GM19467 (cell line): ENCODE measurements around the gene TRIM33.
"Not testable (repeated sequence)": the region's sequence is repeated elsewhere in the genome, so short reads cannot be mapped to it uniquely, and the experiment has no call there.

Experiments used
- ATAC-seq: cut with Tn5 transposase; IDR thresholded peaks from one replicate; pipeline ENCODE4 v1.9.1; 2021; ENCODE audit warnings: mild to moderate bottlenecking, moderate library complexity; ENCODE audit not compliant: unreplicated experiment

Gene TRIM33

DNA sequence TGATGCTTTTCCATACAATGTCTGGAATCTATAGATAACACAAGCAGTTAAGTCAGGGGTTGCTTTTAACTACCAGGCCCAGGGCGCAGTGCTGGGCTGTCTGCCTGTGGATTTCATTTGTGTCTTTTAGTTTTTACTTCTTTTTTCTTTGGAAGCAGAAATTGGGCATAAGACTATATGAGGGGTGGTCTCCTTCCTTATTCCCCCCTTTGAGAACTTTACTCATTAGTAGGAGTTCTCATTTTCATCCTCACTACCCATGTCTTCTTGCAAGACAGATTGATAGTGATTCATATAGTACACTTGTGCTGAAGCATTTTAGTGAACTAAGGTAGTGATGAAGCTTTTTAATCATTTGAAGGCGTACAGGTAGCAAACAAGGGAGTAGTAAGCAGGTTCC is 147.8 kb downstream of the TRIM33 start:
- not testable (repeated sequence) for ATAC-seq

- no peak for ATAC-seq
Observed at GRCh38 chr1:114359791-114360190, 151.2 kb downstream of the TRIM33 start.

DNA sequence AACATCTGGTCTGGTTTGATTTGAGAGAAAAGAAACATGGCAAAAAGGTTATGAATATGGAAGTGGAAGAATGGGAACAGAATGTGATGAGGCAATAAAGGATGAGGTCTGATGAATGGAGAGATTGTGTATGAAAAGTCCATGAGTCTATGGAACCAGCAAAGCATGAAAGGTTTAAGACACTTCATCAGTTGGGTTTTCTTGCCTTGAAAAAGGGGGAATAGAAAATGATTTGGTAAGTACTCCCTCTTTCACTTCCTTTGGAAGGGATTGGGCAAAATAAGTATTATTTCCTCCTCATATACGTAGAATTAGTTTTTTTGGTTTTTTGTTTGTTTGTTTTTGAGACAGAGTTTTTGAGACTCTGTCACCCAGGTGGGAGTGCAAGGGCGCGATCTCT is 155.8 kb downstream of the TRIM33 start:
- ATAC-seq: no peak

GRCh38 chr1:114353262-114353661 is 157.7 kb downstream of the TRIM33 start:
- no peak for ATAC-seq

GRCh38 chr1:114352797-114353196 is 158.2 kb downstream of the TRIM33 start:
- ATAC-seq: no peak

- no peak for ATAC-seq
Observed at GRCh38 chr1:114350731-114351445, 160.1 kb downstream of the TRIM33 start.

- no peak for ATAC-seq
Observed at GRCh38 chr1:114349891-114350605, 161.0 kb downstream of the TRIM33 start.

- no peak for ATAC-seq
Observed at GRCh38 chr1:114347431-114348209, 163.4 kb downstream of the TRIM33 start.

DNA sequence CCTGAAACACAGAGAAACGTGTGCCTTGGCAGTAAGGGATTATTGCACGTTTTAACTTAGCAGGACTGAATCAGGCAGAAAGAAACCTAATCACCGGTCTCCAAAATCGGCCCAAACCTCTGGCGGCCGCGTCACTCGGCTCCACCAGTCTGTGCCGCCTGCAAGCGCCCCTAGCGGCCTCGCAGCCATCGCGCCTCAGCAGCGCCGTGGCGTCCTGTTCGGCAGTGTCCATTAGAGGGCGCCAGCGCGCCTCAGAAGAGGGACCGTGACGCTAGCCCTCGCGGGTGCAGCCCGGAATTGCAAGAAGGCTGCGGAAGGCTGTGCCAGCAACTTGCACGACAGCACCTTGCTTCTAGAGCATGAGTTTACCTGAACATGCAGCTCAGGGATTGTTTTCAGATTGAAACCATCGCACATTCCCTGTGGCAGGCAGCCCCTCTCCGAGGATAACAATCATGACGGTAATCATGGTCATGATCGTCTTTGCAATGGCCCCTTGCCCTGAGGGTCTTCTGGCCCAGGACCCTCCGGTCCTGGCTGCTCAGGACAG is 164.4 kb downstream of the TRIM33 start:
- ATAC-seq: peak; percentile 99

DNA sequence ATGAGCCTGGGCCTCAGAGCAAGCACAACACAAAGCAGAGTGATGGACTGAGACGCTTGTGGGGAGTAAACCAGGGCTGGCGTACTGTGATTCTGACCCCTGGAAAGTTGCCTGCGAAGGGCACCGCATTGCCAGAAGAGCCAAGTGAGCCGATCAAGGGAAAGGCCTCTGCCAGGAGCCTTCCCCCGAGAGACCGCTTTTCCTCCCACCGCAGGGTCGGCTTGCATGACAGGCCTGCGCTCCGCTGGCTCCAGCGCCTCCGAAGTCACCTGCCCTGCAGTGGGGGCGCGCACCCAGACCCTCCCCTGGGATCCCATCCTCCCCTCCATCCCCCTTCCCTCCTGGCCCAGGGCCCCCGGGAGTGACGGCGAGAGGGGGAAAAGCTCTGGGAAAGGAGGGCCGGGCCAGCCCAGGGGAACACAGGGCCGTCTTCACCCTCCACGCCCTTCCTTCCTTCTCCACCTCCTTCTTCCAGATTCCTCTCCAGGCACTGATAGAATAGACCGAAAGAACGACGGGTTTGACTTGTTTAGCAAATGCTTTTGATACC is 165.0 kb downstream of the TRIM33 start:
- peak; percentile 24 for ATAC-seq

- no peak for ATAC-seq
Observed at GRCh38 chr1:114344656-114345055, 166.3 kb downstream of the TRIM33 start.
